AG04449 (cell line): ENCODE results near the gene RILP.
"Not testable (repeated sequence)": the region's sequence is repeated elsewhere in the genome, so short reads cannot be mapped to it uniquely, and the experiment has no call there.

Experiments
- CTCF ChIA-PET: fragments of 350-600 bp; formaldehyde crosslinking; extraction: SDS; loops from one replicate; lab custom pipeline; 2021; ENCODE audit warnings: antibody characterized with exemption; lab: Yijun Ruan, JAX
- POLR2A ChIA-PET: fragments of 400-600, 350-600 bp; formaldehyde crosslinking; extraction: SDS; loops from one replicate; lab custom pipeline; 2020; ENCODE audit warnings: antibody characterized with exemption, inconsistent platforms; lab: Yijun Ruan, JAX
- DNase-seq: peaks from one replicate; pipeline ENCODE4 v3.0.0-alpha.2; 2010; ENCODE audit warnings: low read depth, low spot score
- H3K4me3 ChIP-seq: 2 replicates; pipeline ENCODE4 v1.5.1; 2011; ENCODE audit warnings: low read depth, mild to moderate bottlenecking, control low read depth, low read length
- CTCF ChIP-seq: IDR thresholded peaks from one replicate; pipeline ENCODE4 v1.5.1; 2011; ENCODE audit warnings: mild to moderate bottlenecking, moderate library complexity, low read length, control low read depth, inconsistent platforms; ENCODE audit not compliant: insufficient read depth; ENCODE audit errors: missing control alignments

Gene RILP

GRCh38 chr17:1649844-1650501 lies at the start of gene RILP:
RILP (minus strand) TSS chr17:1649866; CDS start chr17:1649804, 62 bp downstream.
- DNase-seq, result no peak
- ChIA-PET POLR2A (interaction anchor here (0.5 to 2.0 kb wide), 5 partner anchors 10 to 67 kb away, joined by 3 to 8 read pairs (median 4); partner anchors contain the start of gene PRPF8), CTCF (interaction anchor here (0.8 to 9.1 kb wide), 17 partner anchors 10 to 391 kb away, joined by 3 to 102 read pairs (median 12); partner anchors contain the start of gene SLC43A2)
- no peak for TF ChIP-seq CTCF
- H3K4me3 ChIP-seq, result peak within 1 kb of the TSS; percentile 66

- no peak for TF ChIP-seq CTCF
- POLR2A ChIA-PET, result interaction anchor here (0.6 kb wide), 1 partner anchor 15 kb away, joined by 3 read pairs; no protein-coding TSS in a partner anchor
- no peak overlapping the region for H3K4me3 ChIP-seq
- CTCF ChIA-PET, result interaction anchor here (1.3 kb wide), 1 partner anchor 28 kb away, joined by 6 read pairs; no protein-coding TSS in a partner anchor
- DNase-seq, result no peak
Observed at GRCh38 chr17:1697681-1698080, 48.0 kb upstream of the RILP start.

- H3K4me3 ChIP-seq, result no peak overlapping the region
- CTCF ChIA-PET, result no interaction called here
- no peak for TF ChIP-seq CTCF
- no peak for DNase-seq
- POLR2A ChIA-PET, result no interaction called here
Observed at GRCh38 chr17:1695365-1695764, 45.7 kb upstream of the RILP start.

- H3K4me3 ChIP-seq, result no peak overlapping the region
- no peak for DNase-seq
- POLR2A ChIA-PET, result interaction anchor here (0.9 kb wide), 1 partner anchor 22 kb away, joined by 3 read pairs; no protein-coding TSS in a partner anchor
- CTCF ChIA-PET, result no interaction called here
- TF ChIP-seq CTCF, result no peak
Observed at GRCh38 chr17:1693339-1693738, 43.7 kb upstream of the RILP start.

- DNase-seq, result no peak
- TF ChIP-seq CTCF, result no peak
- POLR2A ChIA-PET, result interaction anchor here (0.9 kb wide), 1 partner anchor 26 kb away, joined by 3 read pairs; no protein-coding TSS in a partner anchor
- no peak overlapping the region for H3K4me3 ChIP-seq
- CTCF ChIA-PET, result interaction anchor here (1.2 kb wide), 1 partner anchor 9 kb away, joined by 3 read pairs; no protein-coding TSS in a partner anchor
Observed at GRCh38 chr17:1690544-1691221, 41.0 kb upstream of the RILP start.

GRCh38 chr17:1688405-1688804 lies 38.7 kb upstream of the RILP start:
- DNase-seq, POLR2A ChIA-PET, CTCF ChIA-PET, H3K4me3 ChIP-seq: not testable (repeated sequence)
